Right kidney (tissue), 1 donor: ENCODE data around the gene KLHL28.
A peak's percentile ranks its signal among the peaks of the same experiment; 100 is the strongest.
"Not testable (repeated sequence)": the region's sequence is repeated elsewhere in the genome, so short reads cannot be mapped to it uniquely, and the experiment has no call there.

Source experiments
- DNase-seq: peaks from one replicate; pipeline ENCODE4 v3.0.0-alpha.2; 2016

The KLHL28 gene

DNA sequence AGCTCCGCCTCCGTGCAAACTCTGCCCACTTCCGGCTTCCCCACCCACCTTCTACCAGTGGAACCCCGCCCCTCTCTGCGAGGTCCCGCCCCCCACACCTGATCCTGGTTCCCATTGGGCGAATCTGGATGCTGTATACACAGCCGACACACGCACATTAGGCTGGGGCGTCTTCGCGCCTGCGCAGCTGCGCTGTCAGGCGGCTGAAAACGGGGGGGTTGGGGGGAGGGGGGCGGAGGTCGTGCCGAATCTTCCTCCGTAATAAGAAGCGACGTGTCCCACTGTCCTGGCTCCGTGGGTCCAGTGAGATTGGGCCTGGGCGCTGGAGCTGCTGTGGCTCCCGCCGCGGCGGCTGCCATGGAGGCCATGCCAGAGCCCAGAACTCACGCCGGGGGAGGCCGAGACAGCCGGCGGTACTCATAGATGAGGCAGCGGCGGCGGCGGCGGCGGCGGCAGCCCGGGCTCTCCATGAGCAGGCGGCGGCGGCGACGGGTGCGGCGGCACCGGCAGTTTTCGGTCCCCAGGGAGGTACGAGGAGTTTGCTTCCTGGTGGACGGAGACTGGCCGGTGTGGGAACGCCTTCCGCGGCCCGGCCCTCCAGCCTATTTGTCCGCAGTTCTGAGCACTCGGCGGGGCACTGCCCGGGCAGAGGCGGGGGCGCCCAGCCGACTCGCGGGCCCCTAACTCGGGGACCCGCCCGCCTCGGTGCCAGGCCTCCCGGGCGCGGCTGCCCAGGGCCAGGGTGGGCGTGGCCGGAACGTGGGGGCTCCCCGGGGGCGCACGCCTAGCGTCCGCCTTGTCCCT, 64.5 kb downstream of the KLHL28 start:
- peak; percentile 95 for DNase-seq

DNA sequence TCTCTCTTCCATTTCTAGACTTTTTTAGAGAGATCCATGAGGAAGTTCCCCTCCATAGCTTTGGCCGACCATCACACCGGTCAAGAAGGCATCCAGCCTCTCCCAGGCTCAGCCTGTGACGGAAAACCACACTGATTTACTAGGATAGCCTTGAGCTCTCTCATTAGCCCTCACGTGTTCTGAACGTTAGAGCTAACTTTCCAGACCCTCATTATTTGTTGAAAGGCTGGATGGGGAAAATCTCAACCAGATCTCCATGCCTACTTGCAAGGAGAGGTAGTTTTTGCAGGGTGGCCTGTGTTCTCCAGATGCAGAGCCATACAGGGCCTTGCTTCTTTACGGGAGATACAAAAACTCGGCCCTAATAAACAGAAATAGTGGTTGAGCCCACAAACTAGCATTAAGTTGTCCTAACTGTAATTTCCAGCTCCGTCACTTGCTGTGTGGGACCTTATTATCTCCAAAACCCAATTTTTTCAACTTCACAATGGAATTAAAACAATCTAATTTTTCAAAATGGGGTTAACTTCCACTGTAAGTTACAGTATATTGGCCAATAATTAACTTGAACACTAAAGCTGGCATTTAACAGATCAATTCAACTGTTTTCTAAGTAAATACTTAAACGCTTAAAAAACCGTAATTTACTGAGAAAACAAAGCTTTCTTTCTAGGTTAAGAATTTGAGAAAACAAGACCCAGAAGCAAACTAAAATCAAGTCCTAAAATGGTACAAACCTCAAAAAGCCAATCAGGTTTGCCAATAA, 65.3 kb downstream of the KLHL28 start:
- DNase-seq = peak; percentile 14

DNA sequence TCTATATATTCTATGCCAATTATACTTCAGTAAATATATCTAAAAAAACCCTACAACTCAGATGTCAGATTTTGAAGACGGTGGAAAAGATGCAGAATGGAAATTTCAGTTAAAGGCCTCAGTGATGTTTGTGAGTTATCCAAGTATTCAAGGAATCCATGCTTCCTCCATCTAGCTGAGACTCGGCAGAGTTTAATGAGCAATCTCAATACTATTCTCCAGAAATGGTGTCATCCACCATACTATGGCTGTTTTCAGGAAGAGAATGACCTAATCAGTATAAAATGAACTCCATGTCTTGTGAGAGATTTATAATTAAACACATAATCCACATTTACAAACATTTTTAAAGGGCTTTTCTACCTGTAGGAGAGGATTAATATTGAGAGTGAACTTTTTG, 66.0 kb downstream of the KLHL28 start:
- no peak for DNase-seq

GRCh38 chr14:44893535-44893934, 68.2 kb downstream of the KLHL28 start:
- no peak for DNase-seq

DNA sequence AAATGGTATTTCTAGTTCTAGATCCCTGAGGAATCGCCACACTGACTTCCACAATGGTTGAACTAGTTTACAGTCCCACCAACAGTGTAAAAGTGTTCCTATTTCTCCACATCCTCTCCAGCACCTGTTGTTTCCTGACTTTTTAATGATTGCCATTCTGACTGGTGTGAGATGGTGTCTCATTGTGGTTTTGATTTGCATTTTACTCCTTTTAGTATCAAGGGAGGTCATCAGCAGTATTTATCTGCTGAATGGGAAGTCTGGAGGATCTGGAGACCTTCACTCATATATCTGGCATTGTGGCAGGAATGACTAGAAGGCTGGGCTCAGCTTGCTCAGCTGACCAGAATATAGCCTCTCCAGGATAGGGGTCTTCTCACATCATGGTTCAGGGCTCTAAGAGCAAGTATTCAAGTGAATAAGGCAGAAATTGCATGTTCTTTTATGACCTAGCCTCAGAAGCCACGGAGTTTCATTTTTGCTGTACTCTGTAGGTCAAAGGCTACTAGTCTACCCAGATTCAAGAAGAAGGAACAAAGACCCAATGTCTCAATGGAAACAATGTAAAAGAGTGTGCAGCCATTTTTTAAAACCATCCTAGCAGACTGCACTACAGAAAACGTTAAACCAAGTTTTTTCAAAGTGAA, 69.9 kb downstream of the KLHL28 start:
- DNase-seq = not testable (repeated sequence)

- no peak for DNase-seq
These were observed 71.9 kb downstream of the KLHL28 start for GRCh38 chr14:44889595-44890471.

GRCh38 chr14:44887596-44887955, 74.2 kb downstream of the KLHL28 start:
- no peak for DNase-seq

- DNase-seq = no peak
These were observed 74.7 kb downstream of the KLHL28 start for GRCh38 chr14:44886860-44887595.

GRCh38 chr14:44880791-44881190, 81.0 kb downstream of the KLHL28 start:
- no peak for DNase-seq
